ENCODE results near the gene ARSG. TPM values are rescaled to one million over a fixed set of nuclear protein-coding genes. Genes with fewer than 3 reads are reported as not detected.

The ARSG gene
- total and polyA plus RNA-seq, 3 experiments from 2014 or later, result 7.0 to 9.5 (median 7.7) TPM

GRCh38 chr17:68458260-68459036 is 167.2 kb downstream of the ARSG start:
- H3K27me3 ChIP-seq (ENCODE audit: insufficient read depth, low read length, poor library complexity, severe bottlenecking), result no peaks in the 10 kb centered on the region
- H3K36me3 ChIP-seq (ENCODE audit: insufficient read depth, low read length), result no peaks in the 10 kb centered on the region
- peaks cover 0 to under 1% of the 10 kb centered on the region in 2 donors for H3K27me3 Mint-ChIP-seq
- ChIA-PET POLR2A (interaction anchor here (0.6 to 4.9 kb wide), 12 partner anchors 8 to 366 kb away, joined by 3 to 42 read pairs (median 5); partner anchors contain the start of genes AMZ2, ARSG, PRKAR1A and SLC16A6), CTCF (interaction anchor here (1.0 to 5.9 kb wide), 15 partner anchors 9 to 401 kb away, joined by 3 to 48 read pairs (median 6); partner anchors contain the start of genes AMZ2, ARSG and SLC16A6)
- no peaks in the 10 kb centered on the region for H3K9me3 Mint-ChIP-seq
- peak overlapping the region; percentile 57 to 98 (median 93) for H3K27ac Mint-ChIP-seq
- H3K27ac ChIP-seq (ENCODE audit: low read depth, low read length), result peak overlapping the region; percentile 64
- DNase-seq, result no peak
- H3K4me1 Mint-ChIP-seq, result peaks cover 64 to 73% (median 69%) of the 10 kb centered on the region in 3 donors
- peak overlapping the region; percentile 87 to 91 (median 89) for H3K4me3 Mint-ChIP-seq
- H3K4me3 ChIP-seq (ENCODE audit: low read length), result peak overlapping the region; percentile 69
- H3K9me3 ChIP-seq (ENCODE audit: low read length), result no peaks in the 10 kb centered on the region
- no peaks in the 10 kb centered on the region for H3K36me3 Mint-ChIP-seq
- peaks cover 57% of the 10 kb centered on the region for H3K4me1 ChIP-seq (ENCODE audit: insufficient read depth, low read length)

GRCh38 chr17:68459037-68459639 is 167.8 kb downstream of the ARSG start:
- no peaks in the 10 kb centered on the region for H3K36me3 Mint-ChIP-seq
- H3K9me3 ChIP-seq (ENCODE audit: low read length), result no peaks in the 10 kb centered on the region
- CTCF ChIA-PET, result interaction anchor here (1.2 to 5.9 kb wide), 10 partner anchors 9 to 273 kb away, joined by 4 to 48 read pairs (median 10); partner anchors contain the start of genes AMZ2, ARSG and SLC16A6
- no peaks in the 10 kb centered on the region for H3K27me3 ChIP-seq (ENCODE audit: insufficient read depth, low read length, poor library complexity, severe bottlenecking)
- H3K36me3 ChIP-seq (ENCODE audit: insufficient read depth, low read length), result no peaks in the 10 kb centered on the region
- DNase-seq, result no peak
- H3K9me3 Mint-ChIP-seq, result no peaks in the 10 kb centered on the region
- peak overlapping the region in 7 of 8 donors; percentile 22 to 90 (median 75) for H3K27ac Mint-ChIP-seq
- peaks cover 64 to 73% (median 69%) of the 10 kb centered on the region in 3 donors for H3K4me1 Mint-ChIP-seq
- H3K4me1 ChIP-seq (ENCODE audit: insufficient read depth, low read length), result peaks cover 57% of the 10 kb centered on the region
- peak overlapping the region; percentile 2 to 89 (median 48) for H3K4me3 Mint-ChIP-seq
- no peak overlapping the region for H3K4me3 ChIP-seq (ENCODE audit: low read length)
- no peak overlapping the region for H3K27ac ChIP-seq (ENCODE audit: low read depth, low read length)
- POLR2A ChIA-PET, result interaction anchor here (2.3 to 4.9 kb wide), 2 partner anchors 21 to 168 kb away, joined by 12 to 42 read pairs; partner anchors contain the start of genes ARSG and SLC16A6
- peaks cover 0 to 2% of the 10 kb centered on the region in 2 donors for H3K27me3 Mint-ChIP-seq

- Histone ChIP-seq H3K9me3 (ENCODE audit: low read length) (no peaks in the 10 kb centered on the region), H3K27me3 (ENCODE audit: insufficient read depth, low read length, poor library complexity, severe bottlenecking) (no peaks in the 10 kb centered on the region), H3K36me3 (ENCODE audit: insufficient read depth, low read length) (no peaks in the 10 kb centered on the region), H3K4me1 (ENCODE audit: insufficient read depth, low read length) (peaks cover 57% of the 10 kb centered on the region), H3K4me3 (ENCODE audit: low read length) (no peak overlapping the region), H3K27ac (ENCODE audit: low read depth, low read length) (peak overlapping the region; percentile 2)
- H3K9me3 Mint-ChIP-seq, result no peaks in the 10 kb centered on the region
- H3K27ac Mint-ChIP-seq, result peak overlapping the region; percentile 55 to 88 (median 81)
- peaks cover 0 to 2% of the 10 kb centered on the region in 2 donors for H3K27me3 Mint-ChIP-seq
- H3K36me3 Mint-ChIP-seq, result no peaks in the 10 kb centered on the region
- ChIA-PET CTCF (interaction anchor here (0.8 to 5.9 kb wide), 15 partner anchors 15 to 498 kb away, joined by 3 to 48 read pairs (median 4); partner anchors contain the start of genes ARSG and SLC16A6), POLR2A (interaction anchor here (0.6 to 4.9 kb wide), 6 partner anchors 169 to 504 kb away, joined by 3 to 42 read pairs (median 6); partner anchors contain the start of genes AMZ2, ARSG and SLC16A6)
- peaks cover 62 to 69% (median 69%) of the 10 kb centered on the region in 3 donors for H3K4me1 Mint-ChIP-seq
- DNase-seq, result no peak
- peak overlapping the region; percentile 3 to 74 (median 38) for H3K4me3 Mint-ChIP-seq
Observed at GRCh38 chr17:68460146-68460545, 168.9 kb downstream of the ARSG start.

GRCh38 chr17:68460715-68461114 is 169.4 kb downstream of the ARSG start:
- no peaks in the 10 kb centered on the region for H3K36me3 Mint-ChIP-seq
- peak in 4 of 5 donors; percentile 12 to 66 (median 64) for DNase-seq
- CTCF ChIA-PET, result interaction anchor here (0.7 to 5.9 kb wide), 15 partner anchors 16 to 499 kb away, joined by 3 to 48 read pairs (median 4); no protein-coding TSS in a partner anchor

GRCh38 chr17:68461122-68461539 is 169.8 kb downstream of the ARSG start:
- Histone ChIP-seq H3K27ac (ENCODE audit: low read depth, low read length) (no peak overlapping the region), H3K4me3 (ENCODE audit: low read length) (no peak overlapping the region), H3K9me3 (ENCODE audit: low read length) (no peaks in the 10 kb centered on the region), H3K4me1 (ENCODE audit: insufficient read depth, low read length) (peaks cover 55% of the 10 kb centered on the region), H3K36me3 (ENCODE audit: insufficient read depth, low read length) (no peaks in the 10 kb centered on the region), H3K27me3 (ENCODE audit: insufficient read depth, low read length, poor library complexity, severe bottlenecking) (no peaks in the 10 kb centered on the region)
- Mint-ChIP-seq H3K27me3 (peaks cover 0 to 2% of the 10 kb centered on the region in 2 donors), H3K4me1 (peaks cover 57 to 65% (median 62%) of the 10 kb centered on the region in 3 donors), H3K4me3 (peak overlapping the region in 5 of 7 donors; percentile 3 to 68 (median 41)), H3K27ac (peak overlapping the region in 7 of 8 donors; percentile 70 to 88 (median 82)), H3K9me3 (no peaks in the 10 kb centered on the region), H3K36me3 (no peaks in the 10 kb centered on the region)
- no peak for DNase-seq
- ChIA-PET POLR2A (interaction anchor here (0.6 to 4.9 kb wide), 6 partner anchors 24 to 279 kb away, joined by 3 to 42 read pairs (median 4); partner anchors contain the start of genes ARSG and SLC16A6), CTCF (interaction anchor here (0.7 to 5.9 kb wide), 12 partner anchors 16 to 499 kb away, joined by 3 to 48 read pairs (median 4); no protein-coding TSS in a partner anchor)

More at GRCh38 chr17:68460715-68461114, 169.4 kb downstream of the ARSG start:
- POLR2A ChIA-PET, result interaction anchor here (0.6 to 4.9 kb wide), 8 partner anchors 23 to 505 kb away, joined by 3 to 42 read pairs (median 5); partner anchors contain the start of genes AMZ2, ARSG and SLC16A6
- Histone ChIP-seq H3K9me3 (ENCODE audit: low read length) (no peaks in the 10 kb centered on the region), H3K27me3 (ENCODE audit: insufficient read depth, low read length, poor library complexity, severe bottlenecking) (no peaks in the 10 kb centered on the region), H3K27ac (ENCODE audit: low read depth, low read length) (no peak overlapping the region), H3K36me3 (ENCODE audit: insufficient read depth, low read length) (no peaks in the 10 kb centered on the region), H3K4me3 (ENCODE audit: low read length) (no peak overlapping the region), H3K4me1 (ENCODE audit: insufficient read depth, low read length) (peaks cover 57% of the 10 kb centered on the region)
- H3K27ac Mint-ChIP-seq, result peak overlapping the region; percentile 55 to 88 (median 81)
- H3K4me3 Mint-ChIP-seq, result peak overlapping the region; percentile 3 to 68 (median 38)
- peaks cover 61 to 66% (median 66%) of the 10 kb centered on the region in 3 donors for H3K4me1 Mint-ChIP-seq
- no peaks in the 10 kb centered on the region for H3K9me3 Mint-ChIP-seq
- peaks cover 0 to 2% of the 10 kb centered on the region in 2 donors for H3K27me3 Mint-ChIP-seq

- Histone ChIP-seq H3K36me3 (ENCODE audit: insufficient read depth, low read length) (no peaks in the 10 kb centered on the region), H3K27me3 (ENCODE audit: insufficient read depth, low read length, poor library complexity, severe bottlenecking) (no peaks in the 10 kb centered on the region), H3K4me3 (ENCODE audit: low read length) (no peak overlapping the region), H3K27ac (ENCODE audit: low read depth, low read length) (no peak overlapping the region), H3K9me3 (ENCODE audit: low read length) (no peaks in the 10 kb centered on the region), H3K4me1 (ENCODE audit: insufficient read depth, low read length) (peaks cover 50% of the 10 kb centered on the region)
- no peak for DNase-seq
- H3K4me3 Mint-ChIP-seq, result peak overlapping the region in 4 of 7 donors; percentile 4 to 49 (median 12)
- peak overlapping the region in 7 of 8 donors; percentile 2 to 88 (median 79) for H3K27ac Mint-ChIP-seq
- H3K4me1 Mint-ChIP-seq, result peaks cover 53 to 60% (median 57%) of the 10 kb centered on the region in 3 donors
- peaks cover 0 to 2% of the 10 kb centered on the region in 2 donors for H3K27me3 Mint-ChIP-seq
- H3K36me3 Mint-ChIP-seq, result no peaks in the 10 kb centered on the region
- ChIA-PET POLR2A (interaction anchor here (1.7 to 4.9 kb wide), 2 partner anchors 24 to 170 kb away, joined by 5 to 42 read pairs; partner anchors contain the start of genes ARSG and SLC16A6), CTCF (interaction anchor here (0.7 to 5.9 kb wide), 6 partner anchors 79 to 281 kb away, joined by 3 to 48 read pairs (median 4); no protein-coding TSS in a partner anchor)
- H3K9me3 Mint-ChIP-seq, result no peaks in the 10 kb centered on the region
Observed at GRCh38 chr17:68461589-68461988, 170.3 kb downstream of the ARSG start.
